GM04504 (cell line): Measurements from ENCODE around the gene RSPH6A.
A peak's percentile ranks its signal among the peaks of the same experiment; 100 is the strongest.
"Not testable (repeated sequence)": the region's sequence is repeated elsewhere in the genome, so short reads cannot be mapped to it uniquely, and the experiment has no call there.

Experiments
- DNase-seq: peaks from one replicate; pipeline ENCODE4 v3.0.0-alpha.2; 2012; ENCODE audit warnings: low read depth

The RSPH6A gene

DNA sequence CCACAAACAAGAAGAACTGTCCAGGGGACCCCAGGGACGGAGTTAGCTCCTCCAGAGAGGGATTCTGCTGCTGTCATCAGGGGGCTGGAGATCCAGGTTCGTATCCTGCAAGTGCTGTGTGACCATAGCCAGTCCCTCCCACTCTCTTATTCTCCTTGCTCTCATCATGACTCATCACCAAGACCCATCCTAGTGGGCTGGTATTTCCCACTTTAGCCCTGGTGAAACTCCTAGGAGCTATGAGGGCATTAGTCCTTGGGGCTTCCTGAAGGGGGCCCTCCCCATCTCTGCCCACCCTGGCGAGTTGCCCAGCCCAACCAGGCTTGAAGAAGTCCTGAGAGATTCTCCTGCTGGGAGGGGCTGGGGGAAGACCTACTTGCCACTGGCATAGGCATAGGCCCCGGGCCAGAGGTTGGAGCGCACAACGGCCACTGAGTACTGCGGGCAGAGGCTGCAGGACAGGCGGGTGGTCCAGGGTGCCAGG, 15.0 kb downstream of the RSPH6A start:
- DNase-seq = no peak

DNA sequence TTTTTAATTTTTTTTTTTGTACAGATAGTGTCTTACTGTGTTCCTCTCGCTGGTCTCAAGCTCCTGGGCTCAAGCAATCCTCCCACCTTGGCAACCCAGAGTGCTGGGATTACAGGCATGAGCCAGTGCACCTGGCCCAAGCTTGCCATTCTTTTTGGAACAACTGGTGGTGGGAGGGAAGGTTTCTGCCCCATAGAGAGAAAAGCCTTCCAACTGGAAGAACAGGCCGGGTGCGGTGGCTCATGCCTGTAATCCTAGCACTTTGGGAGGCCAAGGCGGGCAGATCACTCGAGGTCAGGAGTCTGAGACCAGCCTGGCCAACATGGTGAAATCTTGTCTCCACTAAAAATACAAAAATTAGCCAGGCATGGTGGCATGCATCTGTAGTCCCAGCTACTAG, 15.6 kb downstream of the RSPH6A start:
- DNase-seq = not testable (repeated sequence)

DNA sequence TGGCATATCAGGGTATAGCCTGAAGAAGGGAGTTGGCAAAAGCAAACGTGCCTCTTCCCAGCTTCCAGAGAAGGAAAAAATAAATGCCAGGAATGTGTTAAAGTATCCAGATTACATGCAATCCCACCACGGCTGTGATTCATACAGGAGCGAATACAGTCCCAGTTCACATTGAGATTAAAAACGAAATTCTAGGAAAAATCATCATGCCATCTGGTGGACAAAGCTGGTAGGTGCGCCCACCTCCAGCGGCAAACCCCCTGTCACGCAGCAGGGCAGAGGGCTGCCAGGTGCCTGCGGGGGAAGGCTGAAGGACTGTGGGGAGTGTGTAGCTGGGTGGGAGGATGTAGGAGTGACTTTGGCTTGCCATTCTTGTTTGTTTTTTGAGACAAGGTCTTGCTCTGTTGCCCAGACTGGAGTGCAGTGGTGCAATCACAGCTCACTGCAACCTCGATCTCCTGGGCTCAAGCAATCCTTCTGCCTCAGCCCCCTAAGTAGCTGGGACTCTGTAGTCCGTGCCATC, 16.1 kb downstream of the RSPH6A start:
- DNase-seq = peak; percentile 67

DNA sequence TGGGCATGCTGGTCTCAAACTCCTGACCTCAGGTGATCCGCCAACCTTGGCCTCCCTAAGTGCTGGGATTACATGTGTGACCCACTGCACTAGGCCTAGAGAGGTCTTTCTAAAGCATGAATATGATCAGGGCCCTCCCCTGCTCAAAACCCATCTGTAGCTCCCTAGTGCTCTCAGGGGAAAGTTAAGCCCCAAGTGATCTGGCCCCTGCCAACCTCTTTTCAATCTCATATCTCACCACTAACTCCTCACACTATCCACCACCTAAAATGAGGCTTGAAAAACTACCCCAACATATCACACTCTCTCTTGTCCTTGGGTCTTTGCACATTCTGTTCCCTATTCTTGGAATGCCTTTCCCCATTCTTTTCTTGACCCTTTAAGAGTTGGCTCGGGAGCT, 20.5 kb downstream of the RSPH6A start:
- no peak for DNase-seq

DNA sequence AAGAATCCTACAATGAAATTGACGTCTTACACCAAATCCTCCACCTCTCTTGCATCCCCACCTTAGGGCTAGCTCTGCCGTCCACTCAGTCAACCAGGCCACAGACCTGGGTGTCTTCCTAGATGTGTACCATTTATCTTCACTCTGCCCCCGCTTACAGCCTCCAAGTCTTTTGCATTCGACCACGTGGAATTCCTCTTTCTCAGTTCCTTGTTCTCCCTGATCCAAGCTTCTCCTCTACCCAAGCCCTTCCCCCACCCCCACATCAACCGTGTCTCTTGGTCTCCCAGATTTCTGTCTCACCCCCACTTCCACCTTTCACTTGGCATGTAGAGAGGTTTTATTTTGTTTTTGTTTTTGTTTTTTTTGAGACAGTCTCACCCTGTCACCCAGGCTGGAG, 21.2 kb downstream of the RSPH6A start:
- DNase-seq = no peak

DNA sequence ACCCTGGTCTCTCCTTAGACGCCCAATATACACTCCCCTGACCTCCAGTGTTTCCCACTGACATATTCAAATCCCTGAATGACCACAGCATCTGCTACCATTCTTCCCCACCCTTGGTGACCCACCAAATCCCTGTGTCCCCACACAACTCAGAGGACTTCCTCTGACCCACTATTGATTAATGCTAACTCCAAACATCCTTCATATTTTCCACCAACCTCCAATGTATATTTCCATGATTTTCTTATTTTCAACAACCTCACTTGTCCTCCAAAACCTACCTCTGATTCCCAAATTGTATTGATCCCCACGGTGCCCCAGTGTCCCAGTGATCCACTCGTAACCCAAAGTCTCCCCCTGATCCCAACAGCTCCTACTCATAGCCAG, 21.9 kb downstream of the RSPH6A start:
- DNase-seq = no peak

DNA sequence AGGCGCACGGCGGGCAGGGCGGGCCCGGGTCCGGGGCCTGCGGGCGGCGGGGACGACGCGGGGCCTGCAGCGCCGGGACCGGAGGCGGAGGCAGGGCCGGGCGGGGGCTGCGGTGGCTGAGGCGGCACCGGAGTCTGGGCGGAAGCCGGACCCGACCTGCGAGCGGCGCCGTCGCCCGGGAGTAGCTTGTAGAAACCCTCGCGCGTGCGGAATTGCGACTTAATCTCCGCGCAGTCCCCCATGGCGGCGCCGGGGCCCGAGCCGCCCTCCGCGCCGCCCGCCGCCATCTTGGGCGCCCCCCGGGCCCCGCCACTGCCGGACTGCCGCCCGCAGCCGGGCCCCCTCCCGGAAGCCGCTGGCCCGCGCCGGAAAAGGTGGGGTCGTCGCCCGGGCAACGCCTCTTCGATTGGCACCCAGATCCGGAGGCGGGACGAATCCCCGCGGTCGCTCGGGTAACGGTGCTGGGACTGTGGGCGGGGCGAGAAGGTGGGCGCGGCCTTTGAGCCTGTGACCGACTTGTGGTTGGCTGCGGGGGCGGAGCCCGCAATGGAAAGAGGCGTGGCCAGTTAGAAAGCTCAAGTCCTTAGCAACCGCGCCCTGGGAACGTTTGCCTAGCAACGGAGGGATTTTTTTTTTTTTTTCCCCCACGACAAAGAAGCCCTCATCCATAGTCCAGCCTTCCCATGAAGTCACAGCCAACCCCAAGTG, 22.5 kb downstream of the RSPH6A start, which contains the start of gene DMWD:
TSS of gene DMWD (minus strand) at position 376 of the 708 bp plus-strand sequence. CDS start at position 287, 89 bp downstream.
- peak; percentile 97 for DNase-seq

DNA sequence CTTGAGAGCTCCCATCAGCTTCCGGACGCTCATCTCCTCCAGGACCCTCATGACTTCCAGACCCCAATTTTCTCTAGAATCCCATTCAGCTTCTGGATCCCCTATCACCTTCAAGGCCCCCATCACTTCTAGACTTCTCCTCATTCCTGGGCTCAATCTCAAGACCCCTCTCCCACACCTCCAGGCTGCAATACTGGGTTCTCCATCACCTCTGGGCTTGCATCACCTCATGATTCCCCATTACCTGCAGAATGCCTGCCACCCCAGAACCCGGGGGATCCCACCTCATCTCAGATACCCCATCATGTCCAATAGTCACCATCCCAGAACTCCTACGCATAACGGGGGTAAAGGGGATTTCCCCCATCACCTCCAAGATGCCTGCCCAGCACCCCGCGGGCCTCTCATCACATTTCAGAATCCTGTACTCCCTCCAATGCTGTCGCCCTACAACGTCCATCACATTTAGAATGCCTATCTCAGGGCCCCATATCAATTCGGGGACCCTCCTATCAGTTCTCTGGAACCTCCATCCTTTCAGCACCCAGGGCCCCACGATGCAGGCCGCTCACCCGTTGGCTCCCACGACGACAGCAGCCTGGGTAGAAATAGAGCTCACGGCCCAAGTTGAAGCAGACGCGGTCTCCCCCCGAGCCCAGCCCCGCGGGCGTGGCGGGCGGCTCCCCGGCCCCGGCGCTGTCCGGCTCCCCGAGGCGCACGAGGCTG, 23.2 kb downstream of the RSPH6A start:
- no peak for DNase-seq

DNA sequence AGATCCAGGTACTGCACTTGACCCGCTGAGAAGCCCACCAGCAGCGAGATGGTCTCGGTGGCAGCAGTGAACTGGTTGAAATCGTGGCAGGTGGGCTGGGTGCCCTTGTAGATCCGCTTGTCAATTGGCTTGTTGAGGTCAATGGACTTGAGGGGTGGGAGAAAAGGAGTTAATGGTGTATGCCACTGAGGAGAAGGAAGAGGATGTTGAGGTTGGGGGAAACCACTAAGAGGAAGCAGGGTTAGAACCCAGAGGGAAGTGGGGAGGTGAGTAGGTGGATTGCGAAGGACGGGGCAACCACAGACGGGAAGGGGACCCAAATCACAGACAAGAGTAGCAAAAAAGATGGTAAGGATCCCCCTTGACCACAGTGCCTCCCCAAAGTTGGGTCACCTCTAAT, 24.2 kb downstream of the RSPH6A start:
- no peak for DNase-seq

DNA sequence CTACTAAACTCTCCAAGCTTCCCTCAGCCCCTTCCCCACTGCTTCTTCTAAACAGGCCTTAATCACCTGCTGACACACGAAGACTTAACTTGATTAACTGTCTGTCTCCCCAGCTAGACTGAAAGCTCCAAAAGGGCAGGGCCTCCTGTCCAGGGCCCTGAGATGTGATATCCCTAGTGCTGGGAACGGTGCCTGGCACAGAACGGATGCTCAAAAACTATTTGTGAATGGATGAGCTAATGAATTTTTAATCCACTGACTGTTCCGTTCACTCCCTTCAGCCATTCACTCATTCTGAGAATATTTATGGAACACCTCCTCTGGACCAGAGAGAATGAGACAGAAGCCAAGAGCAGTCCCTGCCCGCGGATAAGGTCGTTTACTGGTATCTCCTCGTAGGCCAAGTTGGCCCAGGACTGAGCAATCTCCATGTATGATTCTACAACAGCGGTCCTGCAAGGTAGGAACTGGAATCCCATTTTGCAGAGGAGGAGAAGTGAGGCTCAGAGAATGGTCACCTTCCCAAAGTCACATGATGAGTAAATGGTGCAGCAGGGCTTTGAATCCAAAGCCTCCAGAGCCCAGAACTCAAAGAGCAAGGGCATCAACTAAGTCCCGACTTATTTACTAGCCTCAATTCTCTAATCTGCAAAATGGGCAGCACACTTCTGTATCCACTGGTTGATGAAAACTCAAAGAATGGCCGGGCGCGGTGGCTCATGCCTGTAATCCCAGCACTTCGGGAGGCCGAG, 25.9 kb downstream of the RSPH6A start:
- no peak for DNase-seq

DNA sequence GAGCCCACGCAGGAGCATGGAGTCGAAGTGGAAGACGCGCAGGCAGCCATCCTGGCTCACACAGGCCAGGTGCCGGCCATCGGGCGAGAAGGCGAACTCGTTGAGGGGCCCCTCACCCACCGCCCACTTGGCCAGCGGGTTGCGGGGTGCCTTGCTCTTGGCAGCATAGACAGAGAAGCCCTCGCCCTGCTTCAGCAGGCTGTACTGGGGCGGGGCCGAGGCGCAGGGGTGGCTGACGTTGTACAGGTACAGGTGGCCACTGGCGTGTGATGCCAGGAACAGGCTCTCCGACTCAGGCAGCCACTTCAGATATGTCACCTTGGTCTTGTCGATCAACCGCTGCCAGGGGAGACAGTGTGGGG, 28.6 kb downstream of the RSPH6A start:
- no peak for DNase-seq

DNA sequence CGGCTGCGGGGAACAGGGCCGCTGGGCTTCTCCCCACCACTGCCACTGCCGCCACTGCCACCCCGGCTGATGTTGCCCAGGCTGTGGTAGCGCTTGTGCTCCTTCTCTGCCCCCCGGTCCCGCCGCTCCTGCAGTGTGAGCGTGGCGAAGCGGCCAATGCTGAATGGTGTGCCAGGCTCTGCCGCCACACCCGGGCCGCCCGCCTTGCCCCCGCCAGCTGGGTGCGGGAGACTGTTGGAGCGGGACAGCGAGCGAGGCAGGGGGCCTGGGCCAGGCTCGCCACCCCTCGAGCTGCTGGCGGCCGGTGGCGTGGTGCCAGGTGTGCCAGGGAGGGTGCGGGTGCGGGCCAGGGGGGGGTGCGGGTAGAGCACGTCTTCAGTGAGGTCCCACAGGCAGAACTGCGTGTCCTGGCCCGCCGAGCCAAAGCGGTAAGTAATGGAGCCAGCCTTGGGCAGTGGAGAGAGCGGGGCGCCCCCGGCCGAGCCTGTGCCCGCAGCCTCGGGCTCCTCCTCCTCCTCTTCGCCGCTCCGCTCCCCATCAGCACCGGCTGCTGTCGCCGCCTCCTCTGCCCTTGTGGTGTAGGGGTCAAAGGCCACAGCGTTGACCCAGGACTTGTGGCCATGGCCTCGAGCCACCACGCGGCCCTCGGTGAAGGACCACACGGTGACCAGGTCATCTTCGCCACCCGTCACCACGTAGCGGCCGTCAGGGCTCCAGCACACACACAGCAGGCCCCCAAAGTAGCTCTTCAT, 29.2 kb downstream of the RSPH6A start:
- no peak for DNase-seq

DNA sequence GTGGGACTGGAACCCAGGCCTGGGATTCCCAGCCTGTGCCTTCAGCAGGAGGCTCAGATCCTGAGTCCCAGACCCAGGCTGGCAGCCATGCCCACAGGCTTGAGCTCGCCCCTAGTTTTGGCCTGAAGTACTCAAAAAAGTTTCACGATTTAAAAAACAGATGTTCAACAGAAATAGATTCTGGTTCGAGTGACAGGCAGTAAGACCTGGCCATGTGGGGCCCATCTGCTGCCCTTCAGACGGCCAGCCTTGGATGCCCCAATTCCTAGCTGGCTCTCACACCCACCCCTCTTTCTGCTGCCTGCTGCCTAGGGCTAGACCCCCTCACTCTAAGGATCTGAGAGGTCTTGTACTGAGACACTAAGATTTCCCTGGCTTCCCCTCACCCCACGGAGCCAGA, 30.0 kb downstream of the RSPH6A start:
- no peak for DNase-seq

DNA sequence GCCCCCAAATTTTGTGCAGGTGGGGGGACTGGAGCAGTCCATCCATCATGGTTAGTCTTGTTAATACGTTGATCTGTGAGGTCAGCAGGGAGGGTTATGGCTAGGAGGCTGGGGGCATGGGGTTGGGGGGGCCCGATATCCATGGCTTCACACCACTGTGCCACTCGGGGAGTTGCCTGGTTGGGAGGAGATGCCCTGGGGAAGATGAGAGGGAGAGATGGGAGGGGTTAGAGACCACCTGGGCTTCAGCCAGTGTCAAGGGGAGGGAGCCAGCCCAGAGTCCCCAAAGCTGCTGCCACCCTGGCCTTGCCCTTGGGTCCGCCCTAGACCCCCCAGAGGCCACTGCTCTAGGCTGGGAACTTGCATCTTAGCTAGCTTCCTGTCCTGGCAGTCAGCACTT, 31.0 kb downstream of the RSPH6A start:
- DNase-seq = no peak

DNA sequence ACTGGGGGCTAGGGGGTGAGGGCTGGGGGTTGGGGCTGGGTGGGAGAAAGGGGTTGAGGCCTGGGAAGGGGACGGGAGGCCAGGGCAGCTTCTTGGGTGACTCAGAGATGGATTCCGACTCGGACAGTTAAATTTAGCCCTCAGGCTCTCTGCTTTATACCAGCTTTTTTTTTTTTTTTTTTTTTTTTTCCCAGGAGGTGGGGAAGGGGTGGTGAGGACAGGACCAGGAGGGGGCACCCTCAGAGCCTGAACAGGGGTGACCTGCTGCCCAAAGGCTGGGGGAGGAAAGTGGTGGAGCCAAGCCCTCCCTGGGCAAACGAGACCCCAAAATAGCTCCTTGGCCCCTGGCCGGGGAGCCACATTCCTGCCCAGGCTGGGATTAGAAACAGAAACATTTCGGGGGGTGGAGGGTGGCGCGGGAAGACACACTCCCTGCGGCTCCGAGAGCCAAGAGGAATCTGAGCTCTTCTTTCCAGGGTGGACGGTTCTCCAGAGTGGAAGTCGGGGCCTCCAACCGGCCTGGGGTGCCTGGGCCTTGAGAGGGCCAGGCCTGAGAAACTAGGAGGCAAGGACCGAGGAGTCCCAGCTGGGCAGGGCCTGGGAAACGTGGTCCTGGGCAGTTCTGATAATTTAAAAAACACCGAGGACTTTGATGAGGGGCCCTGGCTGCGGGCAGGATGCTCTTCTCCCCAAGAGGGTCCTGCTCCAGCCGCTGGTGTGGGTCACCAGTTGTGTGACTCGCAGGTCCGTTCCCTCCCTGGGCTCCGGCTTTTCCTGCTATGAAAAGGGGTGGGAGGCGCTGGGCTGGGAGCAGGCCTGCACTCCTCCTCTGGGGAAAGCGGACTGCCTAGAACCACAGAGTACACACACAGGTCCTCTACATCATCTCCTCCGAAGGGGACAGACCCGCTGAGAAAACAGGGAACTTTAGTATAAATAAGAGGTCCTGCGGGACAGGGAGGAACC, 32.0 kb downstream of the RSPH6A start:
- DNase-seq = peak; percentile 66

DNA sequence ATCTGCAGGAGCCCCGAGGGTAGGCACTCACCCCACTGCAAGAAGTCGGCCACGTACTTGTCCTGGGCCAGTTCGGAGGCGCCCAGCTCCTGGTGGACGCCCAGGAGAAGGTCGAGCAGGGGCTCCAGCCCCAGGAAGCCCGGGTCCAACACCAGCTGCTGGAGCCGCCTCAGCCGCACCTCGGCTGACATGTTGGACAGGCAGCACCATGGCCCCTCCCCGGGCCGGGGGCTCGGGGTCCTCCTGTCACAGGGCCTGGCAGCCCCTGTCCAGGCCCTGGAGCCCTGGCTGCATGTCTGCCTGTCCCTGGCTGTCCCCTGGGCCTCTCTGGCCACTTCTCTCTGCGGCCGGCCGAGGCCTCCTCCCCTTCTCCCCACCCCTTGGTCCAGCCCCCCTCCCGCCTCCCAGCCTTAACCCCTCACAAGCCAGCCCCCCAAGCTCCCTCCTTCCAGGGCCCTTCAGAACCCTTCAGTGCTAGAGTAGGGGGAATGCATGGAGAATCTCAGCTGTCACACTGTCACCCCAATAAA, 32.9 kb downstream of the RSPH6A start, which contains the start of gene DMPK:
TSS of gene DMPK (minus strand) at position 329 of the 530 bp plus-strand sequence. CDS start at position 191, 138 bp downstream.
- no peak for DNase-seq

DNA sequence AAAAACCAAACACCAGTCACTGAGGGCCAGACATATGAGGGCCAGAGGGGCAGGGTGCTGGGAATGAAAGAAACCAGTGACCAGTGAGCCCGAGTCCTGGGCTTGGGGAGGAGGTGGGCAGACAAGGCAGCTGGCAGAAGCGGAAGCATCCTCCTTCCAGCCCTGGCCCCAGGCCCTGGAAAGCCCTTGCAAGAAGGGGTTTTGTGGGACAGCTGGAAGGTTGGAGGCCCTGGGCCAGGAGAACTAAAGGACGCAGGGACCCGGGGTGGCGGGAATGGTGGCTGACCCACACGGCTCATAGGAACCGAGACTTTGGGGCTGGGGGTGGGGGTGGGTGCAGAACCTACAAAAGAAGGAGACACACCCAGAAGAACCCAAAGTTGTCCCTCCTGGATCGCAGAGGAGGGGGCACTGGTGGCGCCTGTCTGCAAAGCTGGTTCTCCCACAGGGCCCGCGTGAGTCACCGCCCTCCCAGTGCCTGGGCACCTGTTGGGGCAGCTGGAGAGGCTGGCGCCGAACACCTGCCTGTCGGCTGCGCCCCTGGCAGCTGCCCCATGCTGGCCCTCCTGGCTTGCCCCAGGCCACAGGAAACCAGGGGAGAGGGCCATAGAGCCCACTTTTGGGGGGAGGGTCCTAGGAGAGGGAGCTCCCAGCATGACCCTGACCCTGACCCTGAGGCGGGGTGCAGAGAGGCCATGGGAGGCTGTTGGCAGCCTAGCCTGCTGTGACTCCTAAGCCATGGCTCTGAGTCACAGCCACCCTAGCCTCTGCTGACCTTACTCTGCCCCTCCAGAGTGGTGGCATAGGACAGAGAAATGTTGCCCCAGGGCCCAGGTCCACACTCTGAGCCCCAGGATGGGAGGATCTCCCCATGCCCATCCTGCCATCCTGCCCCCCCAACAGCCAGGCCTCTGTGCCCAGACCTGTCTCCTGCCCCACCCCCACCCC, 33.6 kb downstream of the RSPH6A start:
- no peak for DNase-seq

DNA sequence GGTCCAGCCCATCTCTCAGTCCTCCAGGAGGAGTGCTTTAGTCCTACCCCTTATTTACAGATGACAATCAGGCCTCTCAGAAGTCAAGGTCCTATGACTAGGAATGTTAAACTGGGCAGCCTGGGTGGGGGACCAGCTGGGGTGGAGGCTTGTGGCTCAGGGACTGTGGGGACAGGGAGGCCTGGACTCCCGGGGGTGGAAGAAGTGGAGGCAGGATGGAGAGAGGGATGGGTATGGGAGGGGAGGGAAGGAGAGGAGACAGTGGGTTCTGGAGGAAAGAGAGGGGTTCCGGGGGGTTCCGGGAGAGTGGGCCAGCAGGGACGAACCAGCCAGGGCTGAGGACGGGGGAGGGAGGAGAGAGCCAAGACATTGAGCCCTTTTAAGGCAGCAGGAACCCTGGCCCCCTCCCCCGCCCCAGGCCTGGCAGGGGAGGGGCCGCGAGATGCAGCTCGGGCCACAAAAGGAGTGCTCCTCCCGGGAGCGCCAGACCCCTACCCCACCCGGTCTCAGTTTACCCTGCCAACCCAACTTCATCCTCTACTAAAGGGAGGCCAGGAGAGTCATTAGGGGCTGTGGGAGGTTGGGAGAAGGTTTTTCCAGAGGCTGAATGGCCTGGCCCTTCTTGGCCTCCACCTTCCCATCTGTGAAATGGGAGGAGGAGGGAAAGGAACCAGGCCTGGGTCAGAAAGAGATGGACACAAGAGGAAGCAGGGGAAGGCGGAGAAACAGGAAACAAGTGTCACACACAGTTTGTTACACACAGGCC, 34.5 kb downstream of the RSPH6A start:
- no peak for DNase-seq

DNA sequence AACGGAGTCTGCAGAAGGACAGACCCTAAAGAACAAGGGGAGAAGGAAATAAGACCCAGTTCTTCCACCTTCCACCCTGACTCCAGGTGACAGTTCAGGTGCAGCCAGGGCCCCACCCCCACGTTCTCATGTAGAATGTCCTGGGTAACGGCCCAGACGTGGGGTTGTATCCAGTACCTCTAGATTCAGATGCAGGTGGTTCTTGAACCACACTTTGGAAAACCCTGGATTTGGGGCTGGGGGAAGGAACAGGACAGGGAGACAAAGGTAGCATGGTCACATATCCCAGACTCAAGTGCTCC, 35.0 kb downstream of the RSPH6A start:
- no peak for DNase-seq
